Measurements from ENCODE around the gene CCNY.
"Not testable (repeated sequence)": the region's sequence is repeated elsewhere in the genome, so short reads cannot be mapped to it uniquely, and the experiment has no call there.

The CCNY gene

DNA sequence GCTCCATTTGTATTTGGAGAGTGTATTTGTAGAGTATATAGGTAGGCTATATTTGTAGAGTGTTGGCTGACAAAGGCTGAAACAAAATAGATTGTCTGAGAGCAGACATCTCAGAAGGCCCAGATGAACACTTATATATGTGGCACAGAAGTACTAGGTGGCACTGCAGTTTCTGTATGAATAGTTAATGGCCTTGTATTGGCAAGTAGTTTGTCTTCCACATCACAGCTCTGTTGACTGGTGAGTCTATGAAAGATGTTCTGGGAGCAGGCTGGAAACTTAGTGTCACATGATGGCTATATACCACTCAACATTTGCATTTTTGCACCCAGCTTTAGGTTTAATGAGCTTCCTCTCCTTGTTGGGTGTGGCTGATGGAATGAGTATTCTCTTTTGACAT, 51.9 kb downstream of the CCNY start:
- DNase-seq = no peak

DNA sequence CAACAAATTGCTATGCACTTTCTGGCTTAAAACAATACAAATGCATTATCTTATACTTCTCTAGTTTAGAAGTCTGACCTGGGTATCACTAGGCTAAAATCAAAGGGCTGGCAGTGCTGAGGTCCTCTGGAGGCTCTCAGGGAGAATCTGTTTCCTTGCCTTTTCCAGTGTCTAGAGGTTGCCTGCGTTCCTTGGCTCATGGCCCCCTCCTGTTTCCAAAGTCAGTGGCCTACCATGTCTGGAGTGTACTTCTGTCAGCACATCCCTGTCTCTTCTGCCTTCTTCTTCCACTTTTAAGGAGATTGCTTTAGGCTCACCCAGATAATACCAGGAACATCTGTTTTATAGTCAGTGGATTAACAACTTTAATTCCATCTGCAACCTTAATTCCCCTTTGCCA, 52.4 kb downstream of the CCNY start:
- DNase-seq = no peak

DNA sequence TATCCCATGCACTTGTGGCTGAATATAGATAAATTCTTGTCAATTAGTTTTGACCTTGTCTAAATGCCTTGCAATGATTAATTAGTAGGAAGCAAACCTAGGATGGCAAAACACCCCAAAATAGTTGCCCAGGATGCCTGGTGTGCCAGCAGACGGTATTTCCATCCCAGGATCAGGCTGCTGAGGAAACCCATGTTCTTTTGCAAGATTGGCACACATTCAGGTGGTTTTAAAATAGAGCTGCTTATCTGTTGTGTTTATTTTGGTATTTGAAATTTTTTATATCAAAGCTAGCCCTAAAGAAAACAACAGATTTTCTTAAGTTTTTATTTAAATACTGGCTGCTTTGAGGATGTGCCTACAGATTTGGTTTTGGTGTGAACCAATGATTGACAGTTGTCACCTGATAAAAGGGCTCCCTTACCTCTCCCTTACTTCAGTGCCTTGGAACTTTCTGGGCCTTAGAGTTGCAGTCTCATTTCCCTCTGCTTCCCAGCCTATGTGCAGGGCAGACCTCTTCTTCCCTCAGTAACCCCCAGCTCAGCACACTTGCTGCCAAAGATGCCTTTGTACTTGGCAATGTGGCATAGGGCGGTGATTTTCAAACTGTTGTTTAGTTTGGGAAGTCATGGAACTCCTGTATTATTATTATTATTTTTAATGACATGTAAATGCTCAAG, 54.0 kb downstream of the CCNY start:
- DNase-seq = no peak

DNA sequence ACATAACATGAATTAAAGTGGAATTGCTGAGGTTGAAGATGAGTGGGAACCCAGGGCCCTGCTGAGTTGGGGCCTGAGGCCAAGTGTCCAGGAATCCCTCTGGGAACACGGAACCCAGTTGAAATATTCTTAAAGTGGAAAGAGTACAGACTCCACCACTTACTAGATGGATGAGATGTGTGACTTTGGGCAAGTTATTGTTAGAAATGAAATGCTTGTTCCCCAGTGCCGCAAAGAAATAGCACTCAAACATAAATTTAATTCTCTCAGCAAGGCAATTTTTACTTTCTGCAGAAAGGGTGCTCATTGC, 54.5 kb downstream of the CCNY start:
- no peak for DNase-seq

DNA sequence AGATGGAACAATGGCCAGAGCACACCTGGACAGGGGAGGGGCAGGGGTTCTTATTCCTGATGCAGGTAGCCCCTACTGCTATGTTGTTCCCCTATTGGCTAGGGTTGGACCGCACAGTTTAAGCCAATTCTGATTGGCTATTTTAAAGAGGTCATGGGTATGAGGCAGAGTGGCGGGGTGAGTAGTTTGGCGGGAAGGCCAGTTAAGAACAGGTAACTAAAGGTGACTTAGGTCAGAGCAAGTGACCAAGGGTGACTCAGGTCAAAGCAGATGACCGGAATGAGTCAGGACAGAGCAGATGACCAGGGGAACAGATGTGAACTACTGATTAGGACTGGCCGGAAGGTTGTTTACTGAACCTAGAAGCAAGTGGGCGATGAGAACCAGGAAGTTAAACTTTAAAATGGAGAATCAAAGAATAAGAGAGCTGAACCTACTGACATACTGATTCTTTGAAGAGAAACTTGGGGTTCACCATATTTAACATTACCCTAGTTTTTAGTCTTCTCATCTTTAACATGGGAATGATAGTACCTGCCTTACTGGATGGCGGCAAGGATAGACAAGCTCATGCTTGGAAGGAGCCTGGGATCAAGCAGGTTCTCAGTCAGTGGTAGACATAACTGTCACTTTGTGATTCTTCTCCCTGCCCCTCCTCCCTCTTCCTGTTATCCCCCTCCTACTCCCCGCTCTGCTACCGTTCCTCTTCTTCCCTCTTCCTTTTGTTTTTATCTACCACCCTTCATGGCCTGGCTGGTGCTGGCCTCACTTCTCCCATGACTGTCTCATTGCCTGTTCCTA, 55.0 kb downstream of the CCNY start:
- DNase-seq = no peak

DNA sequence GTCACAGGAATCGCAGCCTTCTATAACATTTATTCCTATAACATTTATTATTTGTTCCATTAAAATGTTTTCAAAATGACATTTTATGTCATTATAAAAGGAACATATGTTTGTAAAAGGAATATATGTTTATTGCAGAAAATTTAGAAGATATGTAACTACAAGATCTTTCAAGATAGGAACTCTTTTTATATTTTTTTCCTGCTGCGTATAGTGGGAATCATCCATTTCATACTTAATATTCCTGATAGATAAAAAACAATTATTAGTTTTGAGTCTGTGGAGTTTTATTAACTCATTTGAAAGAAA, 55.6 kb downstream of the CCNY start:
- DNase-seq = no peak

DNA sequence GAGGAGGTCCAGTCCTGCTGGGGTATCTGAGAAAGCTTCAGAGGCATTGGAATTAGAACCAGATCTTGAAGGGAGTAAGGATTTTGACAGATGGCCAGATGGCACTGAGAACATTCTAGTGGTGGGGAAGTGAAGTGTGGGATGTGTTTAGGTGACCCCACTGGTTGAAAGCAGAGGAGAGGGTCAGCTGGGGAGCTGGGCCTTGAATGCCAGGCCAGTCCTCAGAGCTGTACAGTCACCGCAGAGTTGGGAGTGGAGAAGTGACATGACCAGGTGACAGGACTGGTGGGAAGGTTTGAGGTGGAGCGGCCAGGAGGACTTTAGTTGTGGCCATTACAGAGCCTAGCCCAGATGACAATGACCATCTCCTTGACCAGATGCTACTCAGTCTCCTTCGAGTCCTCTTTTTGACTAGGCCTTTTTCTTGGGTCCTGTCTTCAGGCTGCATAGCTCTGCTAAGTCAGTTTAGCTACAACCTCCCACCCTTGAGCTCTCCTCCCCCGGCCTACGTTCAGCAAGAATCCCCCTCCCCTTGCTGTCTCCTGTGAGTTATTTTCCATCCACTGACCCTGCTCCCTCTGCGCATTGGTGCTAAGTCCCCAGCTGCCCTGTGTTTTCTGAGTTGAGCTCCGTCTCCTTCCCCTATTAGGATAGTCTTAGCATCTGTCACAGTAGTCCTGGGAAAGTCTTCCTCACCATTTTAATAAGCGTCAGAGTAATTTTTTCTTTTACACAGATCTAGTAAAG, 56.3 kb downstream of the CCNY start:
- no peak for DNase-seq

DNA sequence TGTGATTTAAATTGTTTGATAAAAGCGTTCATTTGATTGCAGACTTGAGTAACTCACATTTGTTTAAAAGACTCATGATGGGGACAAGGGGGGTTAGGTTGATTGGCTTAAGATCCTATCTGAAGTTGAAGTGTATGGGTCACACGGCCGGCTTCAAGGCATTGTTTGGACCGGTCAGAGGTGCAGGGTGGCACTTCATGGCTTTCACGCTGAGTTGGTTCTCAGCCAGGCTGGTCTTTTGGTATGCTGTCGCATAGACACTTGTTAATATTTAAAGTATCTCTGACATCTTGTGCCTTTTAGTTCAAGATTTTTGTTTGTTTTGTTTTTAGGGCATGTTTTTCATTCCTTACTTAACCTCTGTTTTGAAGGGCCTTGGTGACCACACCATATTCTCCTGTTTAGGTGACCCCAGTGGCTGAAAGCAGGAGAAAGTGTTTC, 58.1 kb downstream of the CCNY start:
- DNase-seq = no peak

DNA sequence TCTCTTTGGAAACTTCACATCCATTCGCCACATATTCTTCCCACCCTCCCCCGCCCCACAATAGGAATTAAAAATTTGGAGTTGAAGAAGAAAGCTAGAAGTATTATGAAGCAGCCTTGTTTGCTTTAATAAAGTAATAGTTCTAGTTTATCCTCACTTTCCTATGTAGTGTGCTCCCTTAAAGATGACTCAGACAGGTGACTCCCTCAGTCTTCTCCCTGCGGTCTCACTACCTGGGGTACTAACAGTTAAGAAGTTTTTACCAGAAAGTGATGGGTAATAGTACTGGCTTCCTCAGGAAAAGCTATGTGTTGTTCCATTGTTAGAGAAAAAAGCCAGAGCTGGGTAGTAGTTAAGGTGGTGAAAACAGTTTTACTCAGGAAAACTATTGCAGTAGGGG, 58.6 kb downstream of the CCNY start:
- DNase-seq = no peak

DNA sequence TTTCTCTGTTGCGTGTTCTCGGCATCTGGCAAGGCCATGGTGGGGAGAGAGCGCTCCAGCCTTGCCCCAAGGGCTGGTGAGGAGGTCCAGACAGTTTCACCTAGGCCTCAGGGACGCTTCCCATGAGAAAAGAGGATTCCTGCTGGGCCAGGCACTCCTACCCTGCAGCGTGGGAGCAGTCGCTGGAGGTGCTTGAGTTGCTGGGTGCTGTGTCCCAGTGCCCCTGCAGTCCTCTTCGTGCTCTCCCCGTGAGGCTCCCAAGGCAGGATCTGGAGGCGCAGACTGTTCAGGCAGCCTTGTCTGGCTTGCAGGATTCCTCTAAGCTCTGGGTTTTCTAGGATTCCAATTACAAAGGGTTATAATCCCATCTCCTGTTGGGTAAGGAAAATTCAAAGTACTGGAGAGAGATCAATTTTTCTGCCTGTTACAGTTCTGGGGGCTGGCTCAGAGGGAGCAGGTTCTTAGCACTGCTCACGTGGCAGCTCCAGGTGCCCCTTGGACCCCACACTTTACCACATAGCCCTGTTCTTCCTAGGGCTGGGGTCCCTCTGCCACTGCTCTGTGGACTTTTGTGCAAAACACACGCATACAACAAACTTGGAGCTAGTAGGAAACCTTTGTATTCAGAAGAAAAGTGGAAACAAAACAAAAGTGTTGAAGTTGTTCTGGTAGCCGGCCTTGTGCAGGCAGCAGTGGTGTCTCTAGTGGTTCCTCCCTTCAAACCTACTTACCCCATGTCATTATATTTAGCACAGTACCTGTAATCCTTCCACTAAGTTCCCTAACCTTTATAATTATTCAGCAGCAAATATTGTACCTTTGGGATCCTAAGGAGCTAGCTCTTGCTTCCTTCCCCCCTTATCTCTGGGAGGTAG, 60.5 kb downstream of the CCNY start:
- DNase-seq = no peak

DNA sequence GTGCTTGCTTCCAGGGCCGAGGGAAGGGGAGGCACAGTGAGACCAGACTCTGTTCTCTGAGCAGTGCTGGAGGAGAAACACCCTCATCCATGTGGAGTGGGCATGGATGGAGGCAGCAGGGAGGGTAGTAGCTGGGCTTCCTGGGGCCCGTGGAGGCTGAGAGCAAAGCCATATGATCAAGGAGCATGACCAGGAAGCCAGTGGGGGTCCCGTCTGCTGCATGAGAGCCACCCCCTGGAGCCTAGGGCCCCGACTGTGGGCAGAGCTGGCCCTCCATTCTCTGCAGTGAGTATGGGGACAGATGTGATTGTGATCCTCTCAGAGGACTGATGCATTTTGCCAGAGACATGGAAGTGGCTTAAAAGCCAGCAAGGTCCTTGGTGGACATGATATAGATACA, 61.6 kb downstream of the CCNY start:
- no peak for DNase-seq

DNA sequence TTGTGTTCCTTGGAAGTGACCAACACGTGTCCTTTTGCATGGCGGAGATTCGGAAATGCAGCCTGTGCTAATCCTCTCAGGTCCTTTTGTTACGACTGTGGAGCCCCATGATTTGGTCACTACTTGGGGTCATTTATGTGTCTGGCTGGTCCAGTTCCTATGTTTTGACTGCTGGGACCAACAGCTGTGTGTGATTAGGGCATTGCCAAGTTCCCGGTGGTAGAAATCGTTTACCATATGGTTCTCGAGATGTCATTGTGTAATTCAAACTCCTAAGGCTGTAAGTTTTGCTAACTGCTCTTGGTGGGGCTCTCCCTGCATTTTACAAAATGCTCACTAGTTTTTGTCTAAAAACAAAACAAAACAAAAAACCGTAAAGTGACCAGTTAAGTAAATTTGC, 62.0 kb downstream of the CCNY start:
- no peak for DNase-seq

DNA sequence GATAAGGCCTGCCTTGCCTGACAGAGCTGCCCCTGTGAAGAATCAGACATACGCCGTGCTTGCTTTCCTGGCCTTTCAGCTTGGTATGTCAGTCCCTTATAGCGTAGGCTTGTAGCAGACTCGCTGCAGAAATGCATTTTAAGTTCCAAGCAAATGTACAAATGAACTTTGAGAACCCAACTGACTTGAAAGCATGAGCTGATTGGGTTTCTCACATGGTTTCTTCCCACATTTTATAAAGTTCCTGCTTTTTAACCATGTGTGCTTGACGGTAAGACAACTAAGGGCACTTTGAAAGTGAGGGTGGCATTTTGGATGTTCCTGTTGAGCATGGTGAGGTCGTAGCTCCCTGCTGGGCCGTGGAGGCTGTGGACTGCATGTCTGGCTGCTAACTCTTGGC, 62.6 kb downstream of the CCNY start:
- DNase-seq = no peak

DNA sequence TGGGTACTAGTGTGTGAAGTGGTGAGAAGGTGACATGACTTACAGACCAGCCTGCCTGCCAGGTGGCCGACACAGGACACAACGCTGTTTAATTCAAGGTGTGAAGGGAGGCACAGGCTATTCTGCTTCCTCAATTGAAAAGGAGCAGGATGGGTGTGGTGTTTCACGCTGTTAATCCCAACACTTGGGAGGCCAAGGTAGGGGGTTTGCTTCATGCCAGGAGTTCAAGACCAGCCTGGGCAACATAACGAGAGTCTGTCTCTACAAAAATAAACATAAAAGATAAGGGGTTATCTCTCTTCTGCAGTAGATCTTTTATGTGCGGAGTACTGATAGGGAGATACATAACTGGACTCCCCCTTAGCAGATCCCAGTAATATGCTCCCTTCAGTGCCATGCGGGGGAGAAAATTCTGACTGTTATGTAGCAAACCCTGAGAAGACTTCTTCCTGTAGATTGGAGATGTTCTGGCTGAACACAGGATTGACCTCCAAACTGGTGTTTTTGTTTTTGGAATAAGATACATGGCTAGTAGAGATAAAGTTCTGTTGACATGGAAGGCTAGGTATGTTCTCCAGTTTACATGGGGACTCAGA, 63.2 kb downstream of the CCNY start:
- DNase-seq = peak; percentile 37

DNA sequence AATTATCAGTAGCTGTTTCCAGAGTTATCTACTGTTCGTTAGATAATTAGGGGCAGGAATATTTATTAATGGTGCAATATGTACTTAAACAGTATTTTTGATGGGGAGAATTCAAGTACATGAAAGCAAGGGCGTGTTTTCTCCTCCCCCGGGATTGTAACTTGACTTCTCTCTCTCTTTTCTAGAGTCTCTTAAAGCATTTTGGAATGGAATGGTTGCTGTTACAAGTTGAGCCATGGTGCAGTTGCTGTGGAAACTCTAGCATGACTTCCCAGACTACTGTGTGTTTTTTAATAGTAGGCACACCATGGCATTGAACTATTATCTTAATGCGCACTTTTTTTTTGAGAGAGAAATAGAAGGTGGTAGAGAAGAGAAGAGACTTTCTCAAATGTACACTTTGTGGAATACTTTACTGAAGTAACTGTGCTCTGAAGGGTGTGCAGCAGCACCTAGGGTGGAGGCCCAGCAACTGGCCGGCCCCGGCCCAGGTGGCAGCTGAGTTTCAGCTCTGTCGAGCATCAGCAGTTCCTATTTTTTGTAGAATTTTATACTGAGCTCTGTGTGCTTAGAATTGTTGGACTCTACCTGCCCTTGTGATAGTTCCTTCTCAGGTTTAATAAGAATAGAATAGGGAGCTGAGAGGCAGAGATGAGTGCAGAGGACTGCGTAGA, 64.4 kb downstream of the CCNY start:
- DNase-seq = no peak

DNA sequence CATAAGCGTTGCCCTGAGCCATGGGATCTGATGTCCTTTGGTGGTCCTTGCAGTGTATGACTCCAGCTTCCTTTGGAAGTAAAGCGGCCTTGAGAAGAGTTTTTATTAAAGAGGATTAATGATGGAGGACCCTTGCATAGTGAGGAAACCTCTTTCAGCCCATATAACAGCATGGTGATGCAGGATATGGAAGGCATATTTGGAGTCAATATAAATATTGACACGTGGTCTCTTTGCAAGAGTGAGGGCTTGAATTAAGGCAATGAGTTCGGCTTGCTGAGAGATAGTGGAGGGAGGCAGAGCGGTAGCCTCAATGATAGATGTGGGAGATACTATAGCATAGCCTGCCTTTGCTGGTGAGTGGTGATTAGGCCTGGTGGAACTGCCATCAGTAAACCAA, 67.2 kb downstream of the CCNY start:
- not testable (repeated sequence) for DNase-seq

DNA sequence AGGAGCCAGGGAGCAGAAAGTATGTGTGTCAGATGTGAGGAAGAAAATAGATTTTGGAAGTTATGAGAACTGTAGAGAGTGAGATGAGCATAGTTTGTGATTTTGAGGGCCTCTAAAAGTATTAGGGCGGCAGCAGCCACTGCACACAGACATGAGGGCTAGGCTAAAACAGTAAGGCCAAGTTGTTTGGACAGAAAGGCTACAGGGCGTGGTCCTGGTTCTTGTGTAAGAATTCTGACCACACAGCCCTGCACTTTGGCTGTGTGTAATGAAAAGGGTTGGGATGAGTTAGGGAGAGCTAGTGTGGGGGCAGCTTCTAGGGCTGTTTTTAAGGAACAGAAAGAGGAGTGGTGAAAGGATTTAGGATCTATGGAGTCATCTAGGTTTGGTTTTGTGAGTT, 67.8 kb downstream of the CCNY start:
- DNase-seq = not testable (repeated sequence)

DNA sequence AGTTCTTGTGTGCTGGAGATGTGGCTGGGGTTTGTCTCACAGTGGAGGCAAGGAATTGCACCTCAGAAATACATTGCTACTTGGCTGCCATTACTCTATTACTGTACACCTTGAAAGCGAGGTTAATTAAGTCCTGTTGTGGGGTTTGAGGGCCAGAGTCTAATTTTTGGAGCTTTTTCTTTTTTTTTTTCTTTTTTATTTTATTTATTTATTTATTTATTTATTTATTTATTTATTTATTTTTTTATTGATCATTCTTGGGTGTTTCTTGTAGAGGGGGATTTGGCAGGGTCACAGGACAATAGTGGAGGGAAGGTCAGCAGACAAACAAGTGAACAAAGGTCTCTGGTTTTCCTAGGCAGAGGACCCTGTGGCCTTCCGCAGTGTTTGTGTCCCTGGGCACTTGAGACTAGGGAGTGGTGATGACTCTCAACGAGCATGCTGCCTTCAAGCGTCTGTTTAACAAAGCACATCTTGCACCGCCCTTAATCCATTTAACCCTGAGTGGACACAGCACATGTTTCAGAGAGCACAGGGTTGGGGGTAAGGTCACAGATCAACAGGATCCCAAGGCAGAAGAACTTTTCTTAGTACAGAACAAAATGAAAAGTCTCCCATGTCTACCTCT, 69.8 kb downstream of the CCNY start:
- not testable (repeated sequence) for DNase-seq

DNA sequence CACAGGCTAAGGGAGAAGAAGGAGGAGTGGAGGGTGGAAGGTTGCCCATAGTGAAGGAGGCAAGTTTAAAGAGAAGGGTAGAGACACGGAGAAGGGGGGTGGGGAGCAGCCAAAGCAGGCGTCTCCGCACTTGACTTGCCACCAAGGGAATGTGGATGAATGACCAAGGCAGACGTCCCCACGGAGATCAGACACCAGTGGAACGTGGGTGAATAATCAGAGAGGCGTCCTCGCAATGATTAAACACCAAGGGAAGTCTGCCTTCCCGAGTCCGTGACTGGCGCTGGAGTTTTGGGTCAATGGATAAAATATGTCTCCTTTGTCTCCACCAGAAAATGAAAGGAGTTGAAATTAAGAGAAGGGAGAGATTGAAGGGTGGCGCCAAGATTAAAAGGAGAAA, 71.4 kb downstream of the CCNY start:
- not testable (repeated sequence) for DNase-seq

DNA sequence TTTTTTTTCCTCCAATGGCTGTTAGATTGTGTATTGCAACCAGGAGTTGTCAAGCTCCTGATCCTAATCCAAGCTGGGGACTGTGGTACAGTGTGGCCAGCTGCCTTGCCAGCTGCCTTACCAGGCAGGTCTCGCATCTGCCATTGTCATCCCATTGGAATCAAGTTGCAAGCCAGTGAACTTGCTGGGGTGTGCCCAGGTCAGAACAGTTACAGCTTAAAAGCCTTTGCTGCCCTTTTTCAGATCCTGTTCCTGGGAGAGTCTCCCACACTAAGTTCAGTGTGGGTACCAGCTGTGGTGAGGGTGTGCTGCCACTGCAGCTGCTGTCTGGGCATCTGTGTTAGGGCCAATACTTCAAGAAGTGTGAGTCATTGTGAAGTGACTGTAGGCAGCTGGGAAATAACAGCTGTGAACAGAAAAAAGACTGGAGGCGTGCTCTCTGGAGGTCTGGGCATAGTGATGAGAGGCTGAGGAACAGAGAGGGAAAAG, 72.8 kb downstream of the CCNY start:
- no peak for DNase-seq

DNA sequence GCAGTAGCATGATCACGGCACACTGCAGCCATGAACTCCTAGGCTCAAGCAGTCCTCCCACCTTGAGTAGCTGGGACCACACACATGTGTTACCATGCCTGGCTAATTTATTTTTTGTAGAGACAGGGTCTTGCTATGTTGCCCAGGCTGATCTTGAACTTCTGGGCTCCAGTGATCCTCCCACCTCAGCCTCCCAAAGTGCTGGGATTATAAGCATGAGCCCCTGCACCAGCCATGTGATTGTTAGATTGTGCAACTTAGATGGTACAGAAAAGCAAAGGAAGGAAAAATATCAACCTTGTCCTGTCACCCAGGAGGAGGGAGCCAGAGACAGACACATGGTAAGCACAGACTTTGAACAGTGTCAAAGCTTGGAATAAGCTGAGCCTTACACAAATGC, 73.5 kb downstream of the CCNY start:
- DNase-seq = no peak

All from hematopoietic multipotent progenitor cell treated with erythropoietin and hydrocortisone succinate and interleukin-3 and kit ligand, for 6 days (in vitro differentiated cells).